Endothelial cell of umbilical vein (primary cell): ENCODE measurements around the gene ATP1A4. TPM values are rescaled to one million over a fixed set of nuclear protein-coding genes. Genes with fewer than 3 reads are reported as not detected.

Experiments
- BruUV-seq: library from RNA; stranded (reverse); fragments of 400-500 nt; replicated peaks from 2 replicates; lab custom pipeline; 2021; lab: Mats Ljungman, UMichigan
- CTCF ChIA-PET: fragments of 300-600, 350-600 bp; sonication (Branson Sonifier 250); formaldehyde crosslinking; loops from one replicate; lab custom pipeline; 2021; ENCODE audit warnings: antibody characterized with exemption, inconsistent platforms; lab: Charles Lee
- POLR2A ChIA-PET: fragments of 300-600, 350-600 bp; sonication (Branson Sonifier 250); formaldehyde crosslinking; loops from one replicate; lab custom pipeline; 2021; ENCODE audit warnings: antibody characterized with exemption, inconsistent platforms; lab: Charles Lee
- DNase-seq: peaks from one replicate; pipeline ENCODE4 v3.0.0-alpha.2; 2011; ENCODE audit warnings: low read depth, low spot score
- FAIRE-seq: peaks from 2 replicates; lab custom pipeline; 2011; peaks lifted over from hg19 to GRCh38; lab: Jason Lieb, UNC
- H2AFZ ChIP-seq: 2 replicates; pipeline ENCODE4 v1.6.0; 2012; ENCODE audit warnings: low read depth, low read length, control low read depth, inconsistent platforms
- H3K27ac ChIP-seq: 2 replicates; pipeline ENCODE4 v1.5.1; 2011; ENCODE audit warnings: low read depth, mild to moderate bottlenecking, control low read depth, low read length, moderate library complexity; ENCODE audit not compliant: insufficient read depth
- H3K27me3 ChIP-seq, 2 experiments: 2 replicates each; pipeline versions ENCODE4 v1.6.0 to v1.6.1; 2011; ENCODE audit warnings: low read length in 2 of 2, mixed read lengths in 1 of 2; ENCODE audit not compliant: control insufficient read depth in 2 of 2, insufficient read depth in 2 of 2
- H3K36me3 ChIP-seq, 2 experiments: 2 replicates in 1 of 2; 3 replicates in 1 of 2; pipeline ENCODE4 v1.5.1; 2011; ENCODE audit warnings: low read length in 2 of 2, mild to moderate bottlenecking in 1 of 2, moderate library complexity in 1 of 2; ENCODE audit not compliant: control insufficient read depth in 2 of 2, insufficient read depth in 2 of 2; ENCODE audit errors: extremely low read depth in 1 of 2
- H3K4me1 ChIP-seq: 3 replicates; pipeline ENCODE4 v1.5.1; 2011; ENCODE audit warnings: mild to moderate bottlenecking, low read length; ENCODE audit not compliant: control insufficient read depth, insufficient read depth; ENCODE audit errors: extremely low read depth
- H3K4me2 ChIP-seq: 2 replicates; pipeline ENCODE4 v1.6.1; 2011; ENCODE audit warnings: low read length, control low read depth, mixed read lengths; ENCODE audit not compliant: insufficient read depth
- H3K4me3 ChIP-seq, 3 experiments: fragments of 200-600 bp in 1 of 3; sonication (generic), shearing (Covaris generic) in 1 of 3; replicated peaks in 1 of 3; 2 replicates each; pipeline ENCODE4 v1.5.1; 2011 to 2016; ENCODE audit warnings: control low read depth in 3 of 3, low read length in 3 of 3, mild to moderate bottlenecking in 2 of 3, inconsistent platforms in 1 of 3, low read depth in 1 of 3, moderate library complexity in 1 of 3; ENCODE audit not compliant: insufficient read depth in 1 of 3
- H3K79me2 ChIP-seq: 2 replicates; pipeline ENCODE4 v1.6.0; 2012; ENCODE audit warnings: low read length, inconsistent platforms; ENCODE audit not compliant: control insufficient read depth, insufficient read depth
- H3K9ac ChIP-seq: replicated peaks from 2 replicates; pipeline ENCODE3; 2011; ENCODE audit warnings: low read length, control low read depth; ENCODE audit not compliant: insufficient read depth; ENCODE audit errors: extremely low read depth
- H3K9me1 ChIP-seq: replicated peaks from 3 replicates; pipeline ENCODE4 v1.6.0; 2011; ENCODE audit warnings: mild to moderate bottlenecking, low read length; ENCODE audit not compliant: control insufficient read depth, insufficient read depth; ENCODE audit errors: extremely low read depth
- H3K9me3 ChIP-seq: replicated peaks from 2 replicates; pipeline ENCODE4 v1.5.1; 2012; ENCODE audit warnings: low read length, inconsistent platforms; ENCODE audit not compliant: control insufficient read depth, insufficient read depth
- H4K20me1 ChIP-seq: replicated peaks from 2 replicates; pipeline ENCODE3; 2011; ENCODE audit warnings: mild to moderate bottlenecking, low read length; ENCODE audit not compliant: control insufficient read depth, insufficient read depth; ENCODE audit errors: extremely low read depth
- CTCF ChIP-seq, 2 donors: IDR thresholded peaks; 1 replicate in 1 of 2; 2 replicates in 1 of 2; pipeline ENCODE4 v1.5.1; 2011; ENCODE audit warnings: low read length in 2 of 2, mild to moderate bottlenecking in 2 of 2, moderate library complexity in 2 of 2, control low read depth in 1 of 2, inconsistent platforms in 1 of 2, low read depth in 1 of 2; ENCODE audit not compliant: insufficient read depth in 1 of 2; ENCODE audit errors: extremely low read depth in 1 of 2
- FOS ChIP-seq: IDR thresholded peaks from 2 replicates; pipeline ENCODE4 v1.6.1; 2011; ENCODE audit warnings: mild to moderate bottlenecking, low read length, moderate library complexity, borderline replicate concordance; ENCODE audit not compliant: insufficient read depth
- JUN ChIP-seq: IDR thresholded peaks from 2 replicates; pipeline ENCODE4 v1.6.1; 2011; ENCODE audit warnings: borderline replicate concordance, low read depth; ENCODE audit not compliant: insufficient read length, insufficient read depth
- MAX ChIP-seq: IDR thresholded peaks from 2 replicates; pipeline ENCODE4 v1.6.1; 2011; ENCODE audit not compliant: insufficient read depth, insufficient read length
- MYC ChIP-seq: IDR thresholded peaks from one replicate; pipeline ENCODE4 v1.6.1; 2011; ENCODE audit warnings: mild to moderate bottlenecking, low read depth, low read length
- POLR2A ChIP-seq: IDR thresholded peaks from 2 replicates; pipeline ENCODE4 v1.6.1; 2012; ENCODE audit warnings: low read depth, mild to moderate bottlenecking, control low read depth, low read length
- dilution Hi-C: fragments of 300-500 bp; cut with MboI; formaldehyde crosslinking; loops from one replicate; pipeline ENCODE4 v1.15.0; 2019; ENCODE audit warnings: low sequenced_read_pairs; ENCODE audit not compliant: extremely low pct_ligation_motif_present
- intact Hi-C: fragments of 100-400 bp; cut with micrococcal nuclease; formaldehyde crosslinking; loops from one replicate; pipeline ENCODE4 v1.10.0; 2022
- polyA plus RNA-seq, 4 experiments: library from polyadenylated mRNA; depleted of rRNA in 3 of 4; stranded (reverse) in 3 of 4; unstranded in 1 of 4; fragments of >200 nt; gene quantifications; 2 replicates each; pipeline versions ENCODE4 v1.2.1 to v1.2.3, GENCODE V29; 2011 to 2012; ENCODE audit warnings: missing spikeins in 1 of 4
- total RNA-seq: library from RNA; stranded (reverse); gene quantifications from 2 replicates; pipeline ENCODE4 v1.2.3, GENCODE V29; 2021

Gene ATP1A4
- total and polyA plus RNA-seq, 2 donors (not counting 3 experiments of a cell fraction or from before 2014, with no cell fraction given): not detected

GRCh38 chr1:160118928-160119327 is 32.5 kb upstream of the ATP1A4 start:
- DNase-seq (no peak), FAIRE-seq (no peak)
- Histone ChIP-seq H2AFZ (no peak overlapping the region), H3K27ac (no peak overlapping the region), H3K4me2 (no peak overlapping the region), H3K79me2 (no peaks in the 10 kb centered on the region), H3K36me3 (no peaks in the 10 kb centered on the region), H3K4me1 (no peaks in the 10 kb centered on the region), H4K20me1 (no peaks in the 10 kb centered on the region), H3K9me3 (no peaks in the 10 kb centered on the region), H3K27me3 (peaks cover 21 to 22% of the 10 kb centered on the region in 2 experiments), H3K9me1 (no peaks in the 10 kb centered on the region), H3K4me3 (no peak overlapping the region), H3K9ac (no peak overlapping the region)
- dilution Hi-C loops (no loop called here), intact Hi-C loops (no loop called here)
- POLR2A ChIA-PET: no interaction called here
- BruUV-seq: no TSS peak
- TF ChIP-seq FOS (no peak), CTCF (IDR thresholded peaks at IDR 0.05; ENCODE audit: extremely low read depth in 1 of 2, insufficient read depth in 1 of 2, low read depth in 1 of 2, low read length in 2 of 2) (no peak), JUN (no peak), MYC (no peak)
- CTCF ChIA-PET: no interaction called here

- Histone ChIP-seq H3K36me3 (no peaks in the 10 kb centered on the region), H3K4me3 (no peak overlapping the region), H3K79me2 (no peaks in the 10 kb centered on the region), H3K4me1 (no peaks in the 10 kb centered on the region), H4K20me1 (no peaks in the 10 kb centered on the region), H3K9me3 (no peaks in the 10 kb centered on the region), H3K27me3 (peaks cover 11 to 12% of the 10 kb centered on the region in 2 experiments), H3K4me2 (no peak overlapping the region), H3K9me1 (no peaks in the 10 kb centered on the region), H3K27ac (no peak overlapping the region), H3K9ac (no peak overlapping the region), H2AFZ (no peak overlapping the region)
- ChIA-PET CTCF (interaction anchor here (1.4 kb wide), 1 partner anchor 20 kb away, joined by 5 read pairs; no protein-coding TSS in a partner anchor), POLR2A (no interaction called here)
- dilution Hi-C loops (no loop called here), intact Hi-C loops (no loop called here)
- FAIRE-seq: no peak
- no TSS peak for BruUV-seq
- no peak for TF ChIP-seq CTCF (IDR thresholded peaks at IDR 0.05; ENCODE audit: extremely low read depth in 1 of 2, insufficient read depth in 1 of 2, low read depth in 1 of 2, low read length in 2 of 2)
- no peak for TF ChIP-seq MAX
- TF ChIP-seq POLR2A: no peak
- no peak for TF ChIP-seq MYC
- DNase-seq: no peak
These were observed 30.6 kb upstream of the ATP1A4 start for GRCh38 chr1:160120797-160121196.
